HG02884 (cell line): ENCODE results near the gene MSANTD3.

Experiments
- ATAC-seq: cut with Tn5 transposase; IDR thresholded peaks from one replicate; pipeline ENCODE4 v1.9.1; 2021; ENCODE audit warnings: mild to moderate bottlenecking, moderate library complexity; ENCODE audit not compliant: unreplicated experiment

MSANTD3 gene

DNA sequence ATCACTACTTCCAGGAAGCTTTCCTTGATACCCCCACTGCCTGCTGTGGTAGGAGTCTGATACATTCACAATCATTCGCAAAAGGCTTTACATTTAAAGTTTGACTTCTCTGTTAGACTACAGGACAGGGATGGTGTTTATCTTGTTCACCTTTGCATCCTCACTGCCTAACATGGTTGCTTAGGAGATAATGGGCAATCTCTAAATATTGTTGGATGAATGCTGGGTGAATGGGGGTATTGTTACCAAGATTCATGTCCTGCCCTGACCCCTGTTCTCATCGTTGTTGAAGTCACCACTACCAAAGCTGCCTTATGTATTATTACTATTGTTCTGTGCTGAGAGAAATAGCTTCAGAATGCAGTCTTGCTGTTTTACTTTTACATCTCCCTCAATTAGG is 38.3 kb downstream of the MSANTD3 start:
- no peak for ATAC-seq

DNA sequence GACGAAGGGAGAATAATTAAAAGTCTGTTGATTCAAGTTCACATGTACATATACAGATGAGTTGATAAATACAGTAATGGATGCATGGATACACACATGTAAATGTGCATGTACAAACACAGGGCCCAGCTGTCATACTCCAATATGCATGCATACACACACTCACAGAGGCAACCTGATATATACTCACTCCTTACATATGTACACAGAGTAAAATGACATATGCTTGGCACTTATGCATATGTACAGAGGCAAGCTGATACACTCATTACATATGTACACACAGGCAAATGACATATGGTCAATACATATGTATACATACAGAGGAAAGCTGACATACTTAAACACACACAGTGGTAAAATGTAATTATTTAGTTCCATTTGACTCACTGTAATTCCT is 38.8 kb downstream of the MSANTD3 start:
- ATAC-seq: no peak

GRCh38 chr9:100466171-100466828 is 39.4 kb downstream of the MSANTD3 start:
- no peak for ATAC-seq

DNA sequence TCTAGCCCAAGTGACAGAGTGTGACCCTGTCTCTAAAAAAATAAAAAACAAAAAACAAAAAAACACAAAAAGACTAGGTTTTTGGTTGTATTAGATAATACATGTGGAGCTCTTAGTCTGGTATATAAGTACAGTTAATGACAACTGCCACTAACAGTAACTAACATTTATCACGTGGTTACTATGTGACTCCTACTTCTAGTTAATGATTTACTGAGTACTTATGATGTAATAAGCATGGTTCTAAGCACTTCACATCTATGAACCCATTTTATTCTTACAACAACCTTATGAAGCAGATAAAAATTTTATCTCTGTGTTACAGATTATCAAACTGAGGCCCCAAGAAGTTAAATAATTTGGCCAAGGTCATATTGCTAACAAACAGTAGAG is 39.9 kb downstream of the MSANTD3 start:
- ATAC-seq: no peak

DNA sequence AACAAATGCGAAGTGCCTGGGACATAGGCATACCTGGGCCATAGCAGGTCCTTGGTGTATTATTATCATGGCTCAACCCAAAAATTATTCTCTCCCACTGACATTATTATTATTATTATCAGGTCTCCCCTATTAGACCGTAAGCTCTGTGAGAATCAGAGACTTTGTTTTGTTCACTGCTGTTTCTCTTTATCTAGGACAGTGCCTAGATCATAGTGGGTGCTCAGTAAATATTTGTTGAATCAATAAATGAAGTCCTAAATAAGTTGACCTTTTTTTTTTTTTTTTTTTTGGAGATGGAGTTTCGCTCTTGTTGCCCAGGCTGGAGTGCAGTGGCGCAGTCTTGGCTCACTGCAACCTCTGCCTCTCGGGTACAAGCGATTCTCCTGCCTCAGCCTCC is 41.1 kb downstream of the MSANTD3 start:
- no peak for ATAC-seq

DNA sequence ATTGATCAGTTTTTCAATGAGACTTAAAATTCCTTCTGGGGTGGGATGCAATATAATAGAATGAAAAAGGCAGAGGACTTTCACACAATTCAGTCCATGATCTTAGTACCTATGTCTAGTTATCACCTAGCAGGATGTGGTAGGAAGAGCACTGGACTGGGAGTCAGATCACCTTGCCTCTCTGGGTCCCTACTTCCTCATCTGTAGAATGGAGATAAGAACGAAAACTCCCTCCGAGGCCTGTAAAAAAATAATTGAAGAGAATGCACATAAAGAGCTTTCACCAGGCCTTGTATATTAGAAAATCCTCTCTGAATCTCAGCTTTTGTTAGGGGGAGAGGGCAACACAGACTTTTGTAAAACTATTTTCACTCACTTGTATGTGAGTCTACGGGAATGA is 45.3 kb downstream of the MSANTD3 start:
- ATAC-seq: no peak

GRCh38 chr9:100472788-100473275 is 45.9 kb downstream of the MSANTD3 start, which contains the start of gene TMEFF1:
Gene TMEFF1, plus strand, starts transcription at chr9:100473149. Its CDS starts 396 bp downstream, at chr9:100473545.
- ATAC-seq: peak; percentile 44

GRCh38 chr9:100473276-100474081 is 46.5 kb downstream of the MSANTD3 start:
- peak; percentile 62 for ATAC-seq

GRCh38 chr9:100474082-100474923 is 47.4 kb downstream of the MSANTD3 start:
- no peak for ATAC-seq

GRCh38 chr9:100474924-100475276 is 48.0 kb downstream of the MSANTD3 start:
- no peak for ATAC-seq

DNA sequence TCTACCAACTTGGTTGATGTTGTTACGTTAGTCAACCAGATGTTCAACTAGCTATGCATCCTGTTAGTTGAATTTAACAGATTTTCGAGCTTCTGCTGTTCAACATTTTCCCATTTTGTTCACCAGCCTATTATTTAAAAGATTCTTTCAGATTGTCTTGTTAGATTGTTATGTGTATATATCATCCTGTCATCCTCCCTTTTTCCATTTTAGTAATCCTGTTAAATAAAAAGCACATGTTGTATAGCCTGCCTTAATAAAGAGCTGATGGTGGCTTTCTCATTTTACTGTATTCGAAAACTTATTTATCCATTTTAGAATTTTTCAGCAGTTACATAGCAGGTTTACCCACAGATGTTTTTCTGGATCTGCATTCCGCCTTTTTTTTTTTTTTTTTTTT is 50.3 kb downstream of the MSANTD3 start:
- ATAC-seq: no peak

DNA sequence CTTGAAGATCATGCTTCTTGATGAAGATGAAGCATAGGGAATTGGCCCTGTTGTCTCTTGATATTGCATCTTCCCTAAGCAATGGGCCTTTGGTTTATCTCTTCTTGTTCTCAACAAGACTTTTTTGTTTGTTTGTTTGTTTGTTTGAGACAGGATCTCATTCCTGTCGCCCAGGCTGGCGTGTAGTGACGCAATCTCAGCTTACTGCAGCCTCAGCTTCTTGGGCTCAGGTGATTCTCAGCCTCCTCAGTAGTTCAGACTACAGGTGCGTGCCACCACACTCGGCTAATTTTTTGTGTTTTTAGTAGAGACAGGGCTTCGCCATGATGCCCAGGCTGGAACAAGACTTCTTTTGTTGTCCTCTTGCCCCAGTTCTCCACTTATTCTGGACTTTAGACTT is 51.2 kb downstream of the MSANTD3 start:
- no peak for ATAC-seq

- ATAC-seq: no peak
Measured at GRCh38 chr9:100479820-100480219, 52.9 kb downstream of the MSANTD3 start.

DNA sequence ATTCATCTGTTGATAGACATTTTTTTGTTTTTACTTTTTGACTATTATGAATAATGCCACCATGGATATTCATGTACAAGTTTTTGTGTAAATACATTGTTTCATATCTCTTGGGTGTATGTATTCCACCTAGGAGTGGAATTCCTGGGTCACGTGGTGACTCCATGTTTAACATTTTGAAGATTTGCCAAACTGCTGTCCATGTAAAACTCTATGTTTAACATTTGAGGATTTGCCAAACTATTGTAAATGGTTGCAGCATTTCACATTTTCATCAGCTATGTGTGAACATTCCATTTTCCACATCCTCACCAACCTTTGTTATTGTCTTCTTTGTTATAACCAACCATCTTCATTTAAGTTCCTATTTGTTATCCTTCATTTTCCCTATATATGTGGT is 58.3 kb downstream of the MSANTD3 start:
- ATAC-seq: no peak

DNA sequence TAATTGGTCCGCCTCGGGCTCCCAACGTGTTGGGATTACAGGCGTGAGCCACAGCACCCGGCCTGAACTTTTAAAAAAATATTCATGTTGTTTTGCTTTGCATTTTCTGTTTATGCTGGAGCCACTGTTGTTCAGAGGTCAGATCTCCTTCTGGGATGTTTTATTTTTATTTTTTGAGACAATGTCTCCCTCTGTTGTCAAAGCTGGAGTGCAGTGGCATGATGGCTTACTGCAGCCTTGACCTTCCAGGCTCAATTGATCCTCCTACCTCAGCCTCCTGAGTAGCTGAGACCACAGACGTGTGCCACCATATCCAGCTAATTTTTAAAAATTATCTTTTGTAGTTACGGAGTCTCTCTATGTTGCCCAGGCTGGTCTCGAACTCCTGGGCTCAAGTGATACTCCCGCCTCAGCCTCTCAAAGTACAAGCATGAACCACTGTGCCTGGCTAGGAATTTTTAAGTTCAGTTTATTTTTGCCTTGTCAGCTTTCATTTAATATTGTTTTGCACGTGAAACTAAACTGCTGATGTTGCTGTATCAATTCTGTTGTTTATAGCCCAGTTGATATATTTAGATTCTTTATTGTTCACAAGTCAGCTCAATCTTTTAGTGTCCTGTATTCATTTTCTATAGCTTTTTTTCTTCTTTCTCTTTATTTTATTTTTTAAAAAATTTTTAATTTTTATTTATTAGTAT is 59.7 kb downstream of the MSANTD3 start:
- no peak for ATAC-seq

DNA sequence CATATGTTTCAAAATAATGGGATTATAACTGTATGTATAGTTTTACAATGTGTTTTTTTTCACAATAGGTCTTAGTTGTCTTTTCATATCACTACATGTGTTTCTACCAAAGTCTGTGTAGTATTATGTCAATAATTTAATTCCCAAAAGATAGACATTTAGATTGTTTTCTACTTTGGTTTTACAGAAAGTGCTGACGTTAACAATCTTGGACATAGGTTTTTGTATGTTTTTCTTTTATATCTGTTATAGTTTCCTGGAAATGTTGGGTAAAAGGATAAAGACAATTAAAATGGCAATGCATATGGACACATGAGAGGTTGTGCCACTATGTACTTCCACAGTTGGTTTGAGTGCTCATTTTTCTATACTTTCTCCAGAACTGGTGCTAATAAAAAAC is 61.2 kb downstream of the MSANTD3 start:
- ATAC-seq: no peak

DNA sequence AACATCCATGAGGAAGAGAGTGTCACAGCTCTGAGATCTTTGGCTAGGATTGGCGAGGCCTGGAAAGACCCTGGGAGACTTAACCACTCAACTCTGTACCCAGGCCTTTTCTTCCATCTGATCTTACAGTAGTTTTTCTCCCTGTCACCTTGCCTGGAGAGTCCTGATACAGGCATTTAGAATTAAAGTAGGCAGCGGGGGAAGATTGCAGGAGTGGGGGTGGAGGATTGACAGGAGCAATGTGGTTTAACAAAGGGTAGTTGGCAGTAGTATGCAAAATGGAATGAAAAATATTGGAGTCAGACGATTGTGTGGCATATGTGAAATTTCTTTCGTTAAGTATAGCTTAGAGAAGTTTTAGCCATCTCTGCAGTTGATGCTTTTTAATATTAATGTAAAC is 62.9 kb downstream of the MSANTD3 start:
- ATAC-seq: no peak

DNA sequence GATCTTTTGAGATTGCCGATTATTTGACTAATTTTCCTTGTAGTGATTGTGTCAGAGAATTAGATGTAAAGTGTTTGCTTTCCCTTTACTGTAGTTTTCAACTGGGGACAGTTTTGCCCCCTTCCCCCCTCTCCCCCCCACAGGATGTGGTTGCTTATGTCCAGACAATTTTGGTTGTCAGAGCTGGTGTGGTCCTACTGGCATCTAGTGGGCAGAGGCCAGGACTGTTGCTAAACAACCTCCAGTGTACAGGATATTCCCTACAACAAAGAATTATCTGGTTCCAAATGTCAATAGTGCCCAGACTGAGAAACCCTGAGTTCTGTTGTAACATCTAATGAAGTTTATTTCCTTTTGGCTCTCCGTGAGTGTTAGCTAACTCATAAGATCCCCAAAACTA is 66.0 kb downstream of the MSANTD3 start:
- ATAC-seq: no peak

GRCh38 chr9:100498592-100498991 is 71.6 kb downstream of the MSANTD3 start:
- no peak for ATAC-seq

DNA sequence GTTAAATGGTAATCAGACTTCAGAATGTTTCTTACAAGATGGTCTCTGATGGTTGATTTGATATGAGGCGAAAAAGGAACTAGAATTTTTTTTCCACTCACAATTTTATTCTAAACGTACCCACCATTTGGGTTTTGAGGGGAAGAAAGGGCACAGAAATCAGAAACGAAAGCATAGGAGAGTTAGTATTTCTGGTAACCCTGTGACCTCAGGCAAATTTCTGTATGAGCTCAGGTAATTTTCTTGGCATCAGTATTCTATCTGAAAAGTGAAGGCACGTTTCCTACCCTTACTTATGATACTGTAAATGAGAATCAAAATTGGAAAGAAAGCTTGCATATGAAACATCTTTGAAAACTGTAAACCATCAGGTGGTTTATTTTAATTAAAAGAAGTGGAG is 72.5 kb downstream of the MSANTD3 start:
- no peak for ATAC-seq

- no peak for ATAC-seq
Measured at GRCh38 chr9:100499866-100500265, 72.9 kb downstream of the MSANTD3 start.
